H1 (cell line): ENCODE measurements around the gene MPHOSPH10. TPM values are rescaled to one million over a fixed set of nuclear protein-coding genes. Genes with fewer than 3 reads are reported as not detected.

ENCODE experiments used
- BACH1 ChIP-seq: IDR thresholded peaks from 2 replicates; pipeline ENCODE4 v1.6.1; 2012; ENCODE audit warnings: low read length, improper control_type of control experiment
- GTF2F1 ChIP-seq: IDR thresholded peaks from 2 replicates; pipeline ENCODE4 v1.6.1; 2012; ENCODE audit warnings: low read depth, low read length, improper control_type of control experiment, borderline replicate concordance
- KDM5A ChIP-seq: fragments of 200-600 bp; IDR thresholded peaks from 2 replicates; pipeline ENCODE4 v1.7.1; 2012; ENCODE audit warnings: mild to moderate bottlenecking, low read length, inconsistent platforms, mixed read lengths
- RXRA ChIP-seq: IDR thresholded peaks from 2 replicates; pipeline ENCODE4 v1.6.1; 2011; ENCODE audit warnings: low read depth, mild to moderate bottlenecking, low read length, moderate library complexity; ENCODE audit not compliant: insufficient read depth
- SRF ChIP-seq: IDR thresholded peaks from 2 replicates; pipeline ENCODE4 v1.6.1; 2011; ENCODE audit warnings: mild to moderate bottlenecking, low read depth, low read length, moderate library complexity
- TAF1 ChIP-seq: IDR thresholded peaks from 2 replicates; pipeline ENCODE4 v1.6.1; 2011; ENCODE audit warnings: mild to moderate bottlenecking, low read depth, low read length
- polyA plus RNA-seq, 7 experiments: library from polyadenylated mRNA; depleted of rRNA in 3 of 7; stranded (reverse) in 5 of 7; unstranded in 2 of 7; fragments of >200 nt in 5 of 7; fragments of 200-250 nt in 2 of 7; gene quantifications; 1 replicate in 5 of 7; 2 replicates in 1 of 7; 4 replicates in 1 of 7; pipeline versions ENCODE4 v1.2.1 to v1.2.3, GENCODE V29; 2011 to 2013; ENCODE audit warnings: missing spikeins in 2 of 7, mixed read lengths in 2 of 7
- total RNA-seq: library from RNA; stranded (reverse); fragmentation: NEBNext Ultra II Directional; extraction: Animal tissue kit (Norgen Biotek cat#: 25700); gene quantifications from 2 replicates; pipeline ENCODE4 v1.2.1, GENCODE V29; 2021

The MPHOSPH10 gene
- total and polyA plus RNA-seq, 2 of the 8 experiments (the other 6 are each of a cell fraction or from before 2014, with no cell fraction given): 4.5 to 39.1 TPM

DNA sequence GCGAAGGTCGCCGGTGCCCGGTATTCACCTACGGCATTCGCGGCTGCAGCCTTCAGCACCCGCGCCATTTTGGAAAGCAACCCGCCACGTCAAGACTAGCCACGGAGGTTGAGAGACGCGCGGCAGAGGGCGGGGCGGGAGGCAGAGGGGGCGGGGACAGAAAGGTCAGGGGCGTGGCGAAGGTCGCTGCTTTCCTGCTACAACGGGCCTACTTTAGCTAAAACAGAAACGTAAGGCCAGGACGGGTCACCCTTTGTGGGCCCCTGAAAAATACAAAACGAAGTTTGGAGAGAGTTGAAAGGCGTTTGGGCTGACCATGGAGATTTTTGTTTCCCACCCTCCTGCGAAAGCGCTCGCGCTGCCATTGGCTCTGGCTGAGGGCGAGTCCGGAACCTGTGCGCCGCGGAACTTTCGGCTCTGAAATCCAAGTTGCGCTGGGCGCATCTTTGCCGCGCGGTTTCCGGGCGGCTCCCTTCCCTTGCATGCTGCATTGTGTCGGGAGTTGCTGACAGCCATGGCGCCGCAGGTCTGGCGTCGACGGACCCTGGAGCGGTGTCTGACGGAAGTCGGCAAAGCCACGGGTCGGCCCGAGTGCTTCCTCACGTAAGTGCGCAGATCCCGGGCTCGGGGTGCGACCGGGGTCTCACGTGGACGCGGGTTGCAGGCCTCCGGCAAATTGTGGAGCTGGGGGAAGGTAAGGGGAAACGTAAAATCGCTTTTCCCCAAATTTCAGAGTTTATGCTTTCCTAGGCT is at the start of gene MPHOSPH10, which contains the start of gene MCEE (continued):
- TF ChIP-seq KDM5A (peak; percentile 85), BACH1 (peak; percentile 44; the same call in 1 of the 2 replicates), TAF1 (peak; percentile 97), SRF (peak; percentile 54), RXRA (no peak), GTF2F1 (no peak)
